ENCODE measurements around the gene INIP.
"Not testable (repeated sequence)": the region's sequence is repeated elsewhere in the genome, so short reads cannot be mapped to it uniquely, and the experiment has no call there.

DNA sequence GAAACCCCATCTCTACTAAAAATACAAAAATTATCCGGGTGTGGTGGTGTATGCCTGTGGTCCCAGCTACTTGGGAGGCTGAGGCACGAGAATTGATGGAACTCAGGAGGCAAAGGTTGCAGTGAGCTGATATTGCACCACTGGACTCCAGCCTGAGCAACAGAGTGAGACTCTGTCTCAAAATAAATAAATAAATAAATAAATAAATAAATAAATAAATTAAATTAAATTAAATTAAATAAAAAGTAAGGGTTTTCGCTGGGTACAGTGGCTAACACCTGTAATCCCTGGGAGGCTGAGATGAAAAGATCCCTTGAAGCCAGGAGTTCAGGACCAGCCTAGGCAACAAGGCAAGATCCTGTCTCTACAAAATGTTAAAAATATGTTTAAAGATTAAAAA, 4.8 kb upstream of the INIP start:
- TF ChIP-seq, protein P1, sequence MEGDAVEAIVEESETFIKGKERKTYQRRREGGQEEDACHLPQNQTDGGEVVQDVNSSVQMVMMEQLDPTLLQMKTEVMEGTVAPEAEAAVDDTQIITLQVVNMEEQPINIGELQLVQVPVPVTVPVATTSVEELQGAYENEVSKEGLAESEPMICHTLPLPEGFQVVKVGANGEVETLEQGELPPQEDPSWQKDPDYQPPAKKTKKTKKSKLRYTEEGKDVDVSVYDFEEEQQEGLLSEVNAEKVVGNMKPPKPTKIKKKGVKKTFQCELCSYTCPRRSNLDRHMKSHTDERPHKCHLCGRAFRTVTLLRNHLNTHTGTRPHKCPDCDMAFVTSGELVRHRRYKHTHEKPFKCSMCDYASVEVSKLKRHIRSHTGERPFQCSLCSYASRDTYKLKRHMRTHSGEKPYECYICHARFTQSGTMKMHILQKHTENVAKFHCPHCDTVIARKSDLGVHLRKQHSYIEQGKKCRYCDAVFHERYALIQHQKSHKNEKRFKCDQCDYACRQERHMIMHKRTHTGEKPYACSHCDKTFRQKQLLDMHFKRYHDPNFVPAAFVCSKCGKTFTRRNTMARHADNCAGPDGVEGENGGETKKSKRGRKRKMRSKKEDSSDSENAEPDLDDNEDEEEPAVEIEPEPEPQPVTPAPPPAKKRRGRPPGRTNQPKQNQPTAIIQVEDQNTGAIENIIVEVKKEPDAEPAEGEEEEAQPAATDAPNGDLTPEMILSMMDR (IDR thresholded peaks at IDR 0.05): not testable (repeated sequence)
- not testable (repeated sequence) for TF ChIP-seq EZH2 (IDR thresholded peaks at IDR 0.05; ENCODE audit: borderline replicate concordance, insufficient read depth, low read depth, low read length, poor library complexity, severe bottlenecking)

Measured in B cell (primary cell).